T1000 (cell line): ENCODE data around the gene KRTAP10-6.
"Not testable (repeated sequence)": the region's sequence is repeated elsewhere in the genome, so short reads cannot be mapped to it uniquely, and the experiment has no call there.

Experiments
- DNase-seq: peaks from one replicate; lab custom pipeline; 2025; ENCODE audit warnings: mixed read lengths; lab: John Stamatoyannopoulos, UW

KRTAP10-6 gene

GRCh38 chr21:44557491-44558328 is 34.6 kb downstream of the KRTAP10-6 start:
- no peak for DNase-seq

DNA sequence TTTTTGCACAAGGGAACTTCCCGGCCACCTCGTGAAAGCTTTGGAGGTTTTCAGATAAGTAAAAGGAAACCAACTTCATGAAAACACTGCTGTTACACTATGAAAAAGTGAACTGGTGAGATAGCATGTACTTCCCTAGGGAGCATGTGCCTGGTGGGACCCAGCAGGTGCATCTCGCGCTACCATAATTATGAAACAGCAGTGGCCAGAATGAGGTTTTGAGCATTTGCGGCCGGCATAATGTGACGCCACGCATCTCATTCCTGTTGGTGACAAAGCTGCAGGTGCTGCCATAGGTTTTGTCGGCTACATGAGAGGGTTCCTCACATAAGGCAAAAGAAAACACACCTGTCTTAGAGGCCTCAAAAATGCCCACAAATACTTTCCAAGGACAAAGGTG is 35.4 kb downstream of the KRTAP10-6 start:
- DNase-seq, result no peak

DNA sequence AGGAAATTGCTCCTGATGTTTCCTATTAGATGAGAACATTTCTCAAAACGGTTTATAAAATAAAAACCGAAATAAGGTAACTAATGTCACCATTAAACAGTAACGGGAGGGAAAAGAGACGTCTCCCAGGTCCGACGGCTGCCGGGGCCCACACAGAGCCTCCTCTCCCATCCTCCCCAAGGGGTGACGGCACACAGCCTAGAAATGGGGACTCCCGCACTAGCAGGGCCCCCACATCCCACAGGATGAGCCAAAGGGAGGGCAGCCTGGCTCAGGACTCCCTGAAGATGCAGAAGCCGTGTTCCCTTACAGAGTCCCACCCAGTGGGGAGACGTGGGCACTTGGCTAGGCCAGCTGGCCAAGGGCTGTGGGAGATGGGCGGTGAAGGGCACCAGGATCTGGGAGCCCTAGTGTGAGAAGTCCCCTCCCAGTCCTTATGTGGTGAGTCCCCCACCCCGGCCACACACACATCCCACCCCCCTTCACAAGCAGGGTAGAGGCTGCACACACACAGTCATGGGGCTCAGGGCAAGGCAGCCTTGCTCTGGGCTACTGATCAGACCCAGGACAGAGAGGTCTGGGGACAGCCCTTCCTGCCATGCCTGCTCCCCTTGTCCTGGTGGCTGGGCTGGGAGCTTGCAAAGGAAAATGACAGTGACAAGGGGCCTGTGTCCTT is 37.0 kb downstream of the KRTAP10-6 start:
- DNase-seq, result no peak

DNA sequence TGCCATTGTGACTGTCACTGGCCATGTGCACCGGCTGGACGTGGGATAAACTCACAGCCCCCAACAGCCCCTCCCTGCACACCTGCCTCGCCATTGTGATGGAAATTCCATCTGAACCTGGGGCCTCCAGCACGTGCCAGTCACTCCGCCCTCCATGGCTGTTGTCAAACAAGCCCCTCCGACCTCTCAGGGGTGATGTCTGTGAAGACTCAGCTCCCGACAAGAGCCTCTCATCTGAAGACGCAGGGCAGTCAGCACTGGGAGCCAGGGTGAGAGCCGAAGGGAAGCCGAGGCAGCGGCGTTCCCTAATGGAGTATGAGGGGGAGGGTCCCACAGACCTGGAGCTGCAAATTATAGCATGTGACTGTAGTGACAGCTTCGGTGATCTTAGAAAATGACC is 39.6 kb downstream of the KRTAP10-6 start:
- no peak for DNase-seq

- DNase-seq, result no peak
Measured at GRCh38 chr21:44552136-44552535, 40.2 kb downstream of the KRTAP10-6 start.

GRCh38 chr21:44551340-44551961 is 40.9 kb downstream of the KRTAP10-6 start, which contains the start of gene KRTAP10-2:
TSS of gene KRTAP10-2 (minus strand) at chr21:44551505. CDS start at chr21:44551458, 47 bp downstream.
- DNase-seq, result no peak

DNA sequence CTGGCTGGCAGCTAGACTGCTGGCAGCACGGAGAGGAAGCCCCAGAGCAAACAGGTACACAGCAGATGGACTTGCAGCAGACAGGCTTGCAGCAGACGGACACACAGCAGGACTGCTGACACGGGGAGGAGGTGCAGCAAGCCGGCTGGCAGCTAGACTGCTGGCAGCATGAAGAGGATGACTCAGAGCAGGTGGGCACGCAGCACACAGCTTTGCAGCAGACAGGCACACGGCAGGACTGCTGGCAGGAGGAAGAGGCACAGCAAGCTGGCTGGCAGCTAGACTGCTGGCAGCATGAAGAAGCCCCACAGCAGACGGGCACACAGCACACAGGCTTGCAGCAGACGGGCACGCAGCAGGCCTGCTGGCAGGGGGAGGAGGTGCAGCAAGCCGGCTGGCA is 41.5 kb downstream of the KRTAP10-6 start:
- DNase-seq, result no peak

- DNase-seq, result not testable (repeated sequence)
Measured at GRCh38 chr21:44550285-44550684, 42.0 kb downstream of the KRTAP10-6 start.

GRCh38 chr21:44549525-44550211 is 42.6 kb downstream of the KRTAP10-6 start:
- DNase-seq, result no peak

DNA sequence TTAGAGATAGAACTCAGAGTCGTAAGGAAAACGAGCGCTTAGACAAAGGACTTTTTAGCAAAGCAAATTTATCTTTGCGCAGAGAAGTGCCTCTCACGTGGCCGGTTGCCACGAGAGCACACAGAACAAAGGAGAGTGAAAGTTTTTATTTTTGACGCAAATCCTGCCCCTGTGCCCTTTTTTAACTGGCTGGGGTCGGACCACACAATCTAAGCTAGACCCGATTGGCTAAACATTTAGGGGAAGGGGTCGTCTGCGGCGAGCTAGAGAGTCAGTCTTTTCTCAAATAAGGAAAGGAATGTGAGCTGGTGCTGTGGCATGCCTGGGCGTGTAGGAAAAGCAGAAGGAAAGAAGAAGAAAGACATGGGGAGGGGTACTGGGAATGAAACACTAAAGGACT is 43.4 kb downstream of the KRTAP10-6 start:
- no peak for DNase-seq

DNA sequence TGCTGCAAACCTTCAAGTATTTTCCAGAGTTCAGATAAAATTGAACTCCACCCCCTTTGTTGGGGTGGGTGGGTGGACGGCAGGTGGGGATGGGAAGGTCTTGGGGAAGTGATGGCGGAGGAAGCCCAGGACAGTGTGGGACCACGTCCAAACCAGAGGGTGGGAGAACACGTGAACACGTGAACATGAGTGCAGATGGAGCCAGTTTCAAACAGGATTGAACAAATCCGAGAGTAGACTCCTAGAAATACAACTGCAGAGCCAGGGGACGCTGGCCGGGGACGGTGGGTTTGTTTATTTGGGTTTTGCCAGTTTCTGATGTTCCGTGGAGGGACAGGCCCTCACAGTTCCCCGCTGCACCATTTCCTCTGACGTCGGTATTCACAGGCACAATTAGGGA is 43.9 kb downstream of the KRTAP10-6 start:
- no peak for DNase-seq

DNA sequence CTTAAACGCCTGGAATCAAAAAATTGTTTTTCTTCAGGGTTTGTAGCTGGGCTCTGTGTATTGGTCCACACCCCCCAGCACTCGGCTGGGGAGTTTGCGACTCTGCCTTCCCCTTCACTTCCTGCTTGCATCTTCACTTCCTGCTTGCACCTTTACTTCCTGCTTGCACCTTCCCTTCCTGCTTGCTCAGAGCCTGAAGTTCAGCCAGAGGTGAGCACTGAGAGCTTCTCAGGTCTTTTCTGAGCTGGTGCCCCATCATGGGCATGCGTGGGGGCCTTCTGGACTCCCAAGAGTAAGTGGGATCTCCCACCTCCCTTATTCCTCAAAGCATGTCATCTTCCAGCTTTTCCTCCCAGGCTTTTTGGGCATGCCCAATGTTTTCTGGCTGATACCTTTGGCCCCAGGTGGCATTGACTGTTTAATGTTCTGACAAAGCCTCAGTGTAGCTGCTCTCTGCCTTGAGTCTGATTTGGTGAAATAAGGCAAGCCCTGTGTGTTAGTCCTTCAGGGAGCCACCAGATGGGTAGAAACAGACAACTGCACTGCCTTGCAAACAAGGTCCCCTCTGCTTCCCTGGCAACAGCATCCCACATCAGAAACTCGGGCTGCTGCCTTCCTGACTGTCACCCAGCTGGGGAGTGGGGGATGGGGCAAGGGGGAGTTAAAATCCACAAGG is 44.5 kb downstream of the KRTAP10-6 start:
- no peak for DNase-seq

- no peak for DNase-seq
Measured at GRCh38 chr21:44544566-44544965, 47.7 kb downstream of the KRTAP10-6 start.

GRCh38 chr21:44542716-44543115 is 49.6 kb downstream of the KRTAP10-6 start:
- no peak for DNase-seq
